Activated CD4-positive, alpha-beta T cell treated with anti-CD3 and anti-CD28 coated beads for 1 hour (primary cell): ENCODE measurements around the gene TMEFF2.

Experiments used
- DNase-seq: peaks from one replicate; pipeline ENCODE4 v3.0.0-alpha.2; 2020

TMEFF2 gene

DNA sequence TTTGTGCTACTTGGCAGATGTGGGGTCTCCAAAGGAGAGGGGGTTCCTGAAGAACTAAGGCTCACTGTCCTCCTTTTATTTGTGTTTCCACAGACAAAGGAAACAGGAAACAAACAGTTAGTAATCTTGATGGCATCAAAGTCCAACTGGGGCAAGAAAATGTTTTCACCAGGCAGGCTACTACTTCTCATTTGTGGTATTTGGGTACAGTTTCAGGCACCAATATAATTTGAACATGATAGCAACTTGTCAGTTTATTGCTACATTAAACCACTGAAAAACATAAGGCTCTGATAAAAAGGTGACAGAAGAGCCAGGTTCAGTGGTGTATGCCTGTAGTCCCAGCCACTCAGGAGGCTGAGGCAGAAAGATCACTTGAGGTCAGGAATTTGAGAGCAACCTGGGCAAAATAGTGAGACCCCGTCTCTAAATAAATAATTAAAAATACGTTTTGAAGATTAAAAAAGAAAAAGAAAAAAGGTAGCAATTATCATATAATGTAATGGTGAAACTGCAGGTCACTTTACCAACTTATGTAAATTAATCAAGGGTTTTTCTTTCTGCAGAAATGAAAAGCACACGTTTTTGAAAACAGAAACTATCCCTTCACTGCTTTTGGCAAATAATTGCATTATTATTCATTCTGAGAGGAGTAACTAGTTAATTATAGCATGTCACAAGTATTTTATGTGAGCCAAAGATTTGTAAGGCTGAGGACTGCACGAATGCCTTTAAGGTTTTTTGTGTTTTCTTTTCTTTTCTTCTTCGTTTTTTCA is 190.4 kb downstream of the TMEFF2 start:
- DNase-seq: no peak

DNA sequence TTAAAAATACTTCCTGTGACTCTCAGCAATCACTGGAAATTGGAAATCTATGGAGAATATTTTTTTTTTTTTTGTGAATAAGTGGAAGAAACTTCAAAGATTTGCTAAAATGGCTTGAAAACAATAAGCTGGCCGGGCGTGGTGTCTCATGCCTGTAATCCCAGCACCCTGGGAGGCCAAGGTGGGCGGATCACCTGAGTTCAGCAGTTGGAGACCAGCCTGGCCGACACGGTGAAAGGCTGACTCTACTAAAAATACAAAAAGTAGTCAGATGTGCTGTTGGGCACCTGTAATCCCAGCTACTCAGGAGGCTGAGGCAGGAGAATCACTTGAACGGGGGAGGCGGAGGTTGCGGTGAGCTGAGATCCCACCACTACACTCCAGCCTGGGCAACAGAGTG is 192.3 kb downstream of the TMEFF2 start:
- no peak for DNase-seq

DNA sequence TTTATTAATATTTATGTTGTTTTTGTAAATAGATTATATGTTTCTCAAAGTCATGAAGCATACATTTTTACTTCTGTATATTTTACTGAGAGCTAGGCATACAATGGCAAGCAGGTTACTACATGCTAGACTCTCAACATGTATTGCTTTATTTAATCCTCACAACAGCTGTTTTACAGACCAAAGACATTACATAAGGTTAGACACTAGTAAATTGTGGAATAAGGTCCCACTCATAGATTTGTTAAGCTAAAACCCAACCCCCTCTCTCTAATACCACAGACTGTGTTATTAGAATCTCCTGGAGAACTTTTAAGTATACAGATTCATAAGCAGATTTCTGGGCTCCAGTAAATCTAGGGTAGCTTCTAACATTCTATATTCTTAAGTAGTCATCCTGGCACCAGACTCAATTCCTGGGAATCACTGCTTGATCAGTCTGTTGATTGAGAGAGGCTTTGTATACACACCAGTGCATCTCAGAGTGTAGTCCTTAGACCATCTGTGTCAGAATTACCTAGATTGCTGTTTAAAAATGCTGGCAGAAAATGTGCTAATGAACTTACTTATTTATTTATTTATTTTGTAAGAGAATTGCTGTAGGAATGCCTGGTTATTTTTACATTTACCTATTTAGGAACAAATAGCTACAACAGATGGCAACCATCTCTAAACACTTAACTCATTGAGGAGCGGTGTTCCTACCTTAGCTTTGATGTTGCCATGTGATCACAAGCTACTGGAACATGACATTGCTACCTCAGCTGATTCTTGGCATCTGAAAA is 194.3 kb downstream of the TMEFF2 start:
- DNase-seq: no peak

DNA sequence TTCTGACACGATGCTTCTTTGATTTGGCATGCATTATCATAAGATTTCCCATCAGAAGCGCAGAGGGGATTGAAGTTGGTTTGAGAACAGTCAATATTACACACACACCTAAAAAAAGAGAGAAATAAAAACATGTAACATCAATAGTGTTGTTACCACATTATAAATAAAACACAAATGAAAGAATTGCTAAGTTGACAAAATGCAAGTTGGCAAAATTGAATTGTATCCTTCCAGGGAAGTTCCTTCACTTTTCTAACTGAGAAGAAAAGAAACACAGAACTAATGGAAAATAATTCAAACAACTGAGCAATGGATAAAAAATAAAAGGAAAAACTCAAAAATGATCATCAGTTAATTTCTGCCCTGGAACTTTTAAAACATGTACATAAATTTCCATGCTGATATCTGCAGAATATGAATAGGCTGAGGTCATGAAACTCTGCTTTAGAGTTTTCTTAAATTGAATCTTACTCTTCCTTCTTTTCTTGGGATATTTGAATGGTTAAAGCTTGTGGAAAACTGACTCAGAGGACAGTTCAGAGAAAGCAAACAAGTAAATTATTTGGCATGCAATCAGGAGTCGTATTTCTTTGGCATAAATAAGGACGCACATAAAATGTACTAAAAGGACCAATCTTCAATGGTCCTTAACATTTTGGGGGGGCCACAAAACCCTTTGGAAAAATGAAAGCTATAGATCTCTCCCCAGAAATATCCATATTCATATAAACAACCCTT is 195.5 kb downstream of the TMEFF2 start:
- DNase-seq: no peak

DNA sequence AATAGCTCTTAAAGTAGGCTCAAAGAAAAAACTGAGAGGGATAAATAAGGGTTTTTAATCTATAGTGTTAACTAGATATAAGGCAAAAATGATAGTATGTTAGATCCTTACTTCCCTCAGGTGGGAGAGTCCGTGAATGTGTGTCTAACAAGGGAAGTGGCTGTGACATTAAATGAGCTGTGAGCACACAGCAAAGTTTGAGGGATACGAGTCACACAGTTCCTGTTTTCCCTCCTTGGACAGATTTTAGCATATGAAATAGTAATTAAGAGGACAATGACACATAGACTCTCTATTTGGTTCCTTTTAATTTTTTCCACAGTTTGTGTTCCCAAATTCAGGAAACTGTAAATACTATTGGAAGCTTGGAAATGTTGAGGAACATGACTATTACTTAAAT is 199.4 kb downstream of the TMEFF2 start:
- no peak for DNase-seq

DNA sequence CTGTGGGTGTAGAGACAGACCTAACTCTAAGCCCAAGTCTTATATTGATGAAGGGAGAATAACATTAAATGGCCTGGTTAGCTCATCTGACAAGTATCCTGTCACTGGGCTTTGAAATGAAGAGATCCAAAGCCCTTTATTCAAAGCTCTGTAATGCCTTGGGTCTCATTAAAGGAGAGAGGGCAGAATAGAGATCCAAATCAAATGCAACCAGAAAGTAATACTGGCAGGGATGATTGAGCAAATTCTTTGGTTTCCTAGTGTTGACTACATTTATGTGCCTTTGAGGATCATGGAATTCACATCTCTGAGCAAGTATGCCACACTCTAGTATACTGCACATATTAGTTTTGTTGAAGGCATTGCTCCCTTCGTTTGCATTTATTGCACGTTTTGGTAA is 200.0 kb downstream of the TMEFF2 start:
- DNase-seq: no peak

DNA sequence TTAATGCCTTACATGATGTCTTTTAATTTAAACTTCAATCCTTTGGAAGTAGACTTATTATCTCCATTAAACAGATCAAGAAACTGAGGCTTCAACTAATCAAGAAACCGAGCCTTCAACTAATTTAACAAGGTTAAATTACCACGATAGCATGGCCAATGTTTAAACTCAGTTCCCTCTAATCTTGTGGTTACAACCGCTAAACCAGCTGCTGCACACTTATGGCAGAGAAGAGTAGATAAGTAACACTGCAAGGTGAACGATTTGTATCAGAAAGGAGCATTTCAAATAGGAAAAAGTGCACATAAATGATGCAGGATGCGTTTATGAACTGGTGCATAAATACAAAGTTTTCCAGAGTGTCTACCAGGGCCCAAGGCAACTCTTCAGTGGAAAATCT is 203.3 kb downstream of the TMEFF2 start:
- no peak for DNase-seq

DNA sequence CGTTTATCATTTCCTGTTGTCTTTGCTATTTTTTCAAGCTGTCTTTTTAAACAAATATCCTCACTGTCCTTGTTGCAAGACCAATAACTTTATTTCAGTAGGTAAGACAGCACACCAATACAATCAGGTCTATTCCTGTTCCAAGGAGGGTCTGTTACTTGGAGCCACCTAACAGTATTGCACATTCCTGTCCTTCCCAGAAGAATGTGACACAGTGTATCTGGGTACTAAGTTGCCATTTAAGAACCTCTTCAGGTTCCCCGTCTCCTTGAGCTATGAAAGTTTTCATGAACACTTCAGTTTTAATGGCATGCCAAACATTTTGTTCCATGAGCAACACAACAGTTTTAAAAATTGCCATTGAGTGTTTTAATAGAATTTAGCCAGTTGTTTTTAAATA is 209.0 kb downstream of the TMEFF2 start:
- no peak for DNase-seq

DNA sequence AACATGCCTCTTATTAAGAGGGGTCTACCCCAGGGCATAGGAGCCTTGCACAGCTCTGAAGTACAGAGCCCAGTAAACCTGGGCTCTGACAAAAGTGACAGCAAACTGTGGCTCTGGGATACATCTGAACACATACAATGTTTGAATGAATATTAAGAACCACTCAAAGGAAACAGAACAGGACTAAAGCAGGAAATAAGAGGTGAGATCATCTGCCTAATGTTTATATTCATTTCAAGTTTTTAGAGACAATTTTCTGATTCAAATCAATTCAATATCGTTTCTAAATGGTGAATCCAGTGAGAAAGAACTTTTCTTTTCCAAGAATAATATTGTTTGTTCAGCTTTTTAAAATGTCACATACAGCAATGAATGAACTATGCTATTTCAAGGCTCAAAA is 211.1 kb downstream of the TMEFF2 start:
- DNase-seq: no peak

DNA sequence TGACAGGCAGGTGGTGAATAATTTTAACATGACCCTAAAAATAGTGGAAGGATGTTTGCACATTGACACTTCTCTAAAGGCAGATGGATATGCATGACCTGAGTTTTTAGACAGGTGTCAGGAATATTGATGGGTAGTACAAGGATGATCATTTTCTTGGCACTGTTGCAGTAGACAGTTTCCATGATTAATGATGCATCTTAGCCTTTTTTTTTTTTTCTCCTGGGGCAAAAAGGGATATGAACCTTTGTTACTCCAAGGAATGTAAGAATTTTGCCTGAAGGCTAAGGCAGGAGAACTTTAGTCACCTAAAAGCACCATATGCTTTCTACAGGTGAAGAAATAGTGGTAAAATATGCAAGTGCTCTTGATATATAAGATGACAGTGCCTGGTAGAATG is 211.5 kb downstream of the TMEFF2 start:
- DNase-seq: no peak

DNA sequence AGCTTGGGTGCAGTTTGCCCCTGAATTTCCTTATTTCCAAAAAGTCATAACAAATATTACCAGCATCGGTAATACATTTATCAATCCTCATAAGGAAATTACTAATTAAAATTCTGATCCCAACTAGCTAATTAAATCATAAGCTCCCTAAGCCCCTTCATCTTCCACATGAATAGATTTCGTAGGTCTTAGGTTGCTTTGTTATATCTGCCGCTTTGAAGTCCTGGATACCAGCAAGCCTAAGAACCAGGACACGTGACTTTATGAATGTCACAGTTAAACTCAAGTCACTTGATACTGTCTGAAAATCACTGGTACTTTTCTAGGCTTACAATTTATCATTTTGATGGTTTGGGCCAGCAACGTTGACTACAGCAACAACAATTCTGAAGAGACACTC is 213.0 kb downstream of the TMEFF2 start:
- no peak for DNase-seq

DNA sequence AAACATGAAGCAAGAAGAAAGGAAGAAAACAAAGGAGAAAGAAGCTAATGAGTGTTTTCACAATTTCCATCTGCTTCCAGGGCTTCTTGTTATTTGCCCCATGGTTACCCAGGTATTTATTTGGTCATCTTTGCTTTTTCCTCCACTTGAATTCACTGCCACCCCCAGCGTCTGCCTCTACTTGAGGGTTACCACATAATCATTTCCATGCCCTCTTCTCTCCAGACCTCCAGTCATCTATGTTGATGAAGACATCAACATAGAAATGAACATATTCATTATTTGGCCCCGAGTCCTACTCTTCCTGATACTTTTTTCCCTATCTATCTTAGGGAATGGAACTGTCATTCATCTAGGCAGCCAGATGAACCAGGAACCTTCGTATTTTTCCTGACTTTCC is 214.2 kb downstream of the TMEFF2 start:
- no peak for DNase-seq

DNA sequence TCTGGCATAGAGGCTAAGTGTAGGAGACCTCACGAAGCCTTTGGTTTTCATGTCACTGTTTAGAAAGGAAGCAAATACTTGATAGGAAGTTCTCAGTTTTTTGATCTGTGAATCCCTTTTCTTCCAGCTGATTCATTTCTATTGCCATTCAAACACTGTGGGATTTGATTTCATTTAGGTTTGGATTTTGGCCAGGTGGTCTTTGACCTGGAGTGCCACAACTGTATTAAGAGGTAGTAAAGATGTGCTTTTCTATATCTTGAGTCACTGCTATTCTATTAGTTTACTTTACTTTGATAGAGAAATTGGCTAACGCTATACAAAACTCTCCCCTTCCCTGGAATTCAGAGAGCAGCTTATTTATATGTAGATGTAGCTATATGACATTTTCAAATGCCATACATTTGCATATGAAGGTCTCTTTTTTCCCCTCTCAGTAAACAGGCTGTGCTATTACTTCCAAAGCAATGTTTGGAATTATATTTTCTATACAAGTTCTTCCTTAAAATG is 215.5 kb downstream of the TMEFF2 start:
- DNase-seq: no peak

DNA sequence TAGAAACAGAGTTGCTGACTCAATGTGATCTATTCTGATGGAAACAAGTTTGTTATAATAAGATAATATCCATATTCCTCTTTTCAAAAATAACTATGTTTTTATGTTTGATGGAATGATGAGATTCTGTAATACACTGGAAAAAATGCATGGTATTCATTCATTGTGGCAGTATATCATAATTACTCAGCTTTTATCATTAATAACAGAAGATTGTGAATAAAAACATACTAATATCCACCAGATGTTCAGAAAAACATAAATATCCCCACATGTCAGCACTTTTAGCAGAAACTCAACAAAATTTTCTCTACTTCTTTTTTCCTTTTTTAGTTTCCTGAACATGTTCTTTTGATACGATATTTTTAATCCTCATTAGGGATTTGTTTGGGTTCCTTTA is 217.0 kb downstream of the TMEFF2 start:
- DNase-seq: no peak

DNA sequence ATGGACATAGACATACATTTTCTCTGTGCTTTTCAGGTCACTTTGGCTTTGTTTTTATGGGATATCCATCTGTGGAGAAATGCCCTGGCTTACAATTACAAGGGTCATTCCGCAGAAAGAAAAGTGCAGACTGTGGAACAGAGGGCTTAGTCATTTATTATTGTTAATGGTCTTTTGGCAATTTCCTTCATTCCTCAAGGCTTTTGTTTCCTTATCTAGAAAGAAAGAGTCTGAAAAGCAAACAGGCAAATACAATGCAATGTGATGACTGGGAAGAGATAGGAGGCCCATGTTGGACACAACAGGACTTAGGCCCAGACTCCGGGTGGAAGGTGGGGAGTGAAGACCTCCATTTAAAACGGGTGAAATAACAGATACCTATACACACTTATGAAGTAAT is 218.3 kb downstream of the TMEFF2 start:
- no peak for DNase-seq

DNA sequence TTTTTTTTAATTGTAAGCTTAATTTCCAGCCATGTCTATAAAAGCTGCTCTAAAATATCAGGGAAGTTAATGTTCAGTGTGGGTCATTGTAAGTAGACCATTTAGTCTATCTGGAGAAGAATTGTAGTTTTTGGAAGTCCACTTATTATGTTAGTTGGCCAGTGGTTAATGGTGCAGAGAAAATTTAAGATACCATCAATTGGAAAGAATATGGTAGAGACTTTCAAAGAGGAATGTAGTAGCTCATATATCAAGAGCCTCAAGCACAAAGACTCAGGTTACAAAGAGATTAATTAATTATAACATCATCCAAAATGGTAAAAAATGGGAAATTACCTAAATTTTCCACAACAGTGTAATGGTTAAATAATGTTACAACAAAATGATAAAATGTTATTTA is 220.1 kb downstream of the TMEFF2 start:
- no peak for DNase-seq

DNA sequence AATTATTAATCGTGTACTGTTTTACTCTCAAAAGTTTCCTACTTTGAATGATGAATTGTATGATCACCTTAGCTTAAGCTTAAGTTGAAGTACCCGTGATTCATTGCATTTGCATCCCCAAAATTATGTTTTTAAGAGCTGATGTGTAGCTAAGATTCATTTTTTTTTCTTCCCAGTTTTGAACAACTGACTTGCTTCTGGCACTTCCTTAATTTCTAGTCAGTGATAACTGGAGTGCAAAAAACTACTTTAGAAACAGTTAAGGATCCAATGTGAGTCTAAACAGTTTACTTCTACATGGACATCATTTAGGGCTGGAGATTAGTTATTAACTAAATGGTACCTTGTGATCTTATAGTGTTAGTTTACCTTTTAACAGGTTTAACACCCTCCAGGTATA is 223.9 kb downstream of the TMEFF2 start:
- no peak for DNase-seq

DNA sequence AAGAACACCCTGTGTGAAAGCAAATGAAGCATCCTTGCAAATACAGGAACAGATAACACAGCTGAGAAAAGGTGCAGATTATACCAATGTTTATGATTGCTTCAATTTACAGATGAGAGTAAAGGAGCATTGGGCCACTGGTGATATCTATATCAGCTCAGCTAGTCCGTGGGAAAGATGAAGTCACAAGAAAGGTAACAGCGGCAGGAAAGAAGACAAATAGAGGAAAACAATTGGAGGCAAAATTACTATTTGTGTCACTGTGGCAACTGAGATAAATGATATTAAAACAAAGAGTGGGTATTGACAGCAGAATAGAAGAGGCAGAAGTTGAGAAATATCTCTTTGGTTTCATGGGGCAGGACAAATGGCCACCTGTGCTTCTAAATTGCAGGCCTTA is 226.6 kb downstream of the TMEFF2 start:
- no peak for DNase-seq

DNA sequence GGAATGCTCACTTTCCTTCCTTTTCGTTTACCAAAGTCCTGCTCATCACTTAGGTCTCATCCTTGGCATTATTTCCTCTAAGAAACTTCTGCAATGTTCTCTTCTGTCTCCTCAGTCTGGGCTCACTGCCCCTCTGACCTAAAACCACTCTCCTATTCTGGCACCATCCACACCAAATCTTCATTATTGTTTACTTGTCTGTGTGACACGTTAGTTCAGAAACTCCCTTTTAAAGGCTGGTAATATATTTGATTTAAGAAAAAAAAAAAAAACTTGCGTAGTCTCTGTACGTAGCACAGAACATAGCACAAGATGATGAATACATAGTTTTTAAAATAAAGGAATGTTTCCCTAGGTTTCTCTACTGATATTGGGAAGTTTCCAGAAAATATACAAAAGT is 229.0 kb downstream of the TMEFF2 start:
- no peak for DNase-seq

DNA sequence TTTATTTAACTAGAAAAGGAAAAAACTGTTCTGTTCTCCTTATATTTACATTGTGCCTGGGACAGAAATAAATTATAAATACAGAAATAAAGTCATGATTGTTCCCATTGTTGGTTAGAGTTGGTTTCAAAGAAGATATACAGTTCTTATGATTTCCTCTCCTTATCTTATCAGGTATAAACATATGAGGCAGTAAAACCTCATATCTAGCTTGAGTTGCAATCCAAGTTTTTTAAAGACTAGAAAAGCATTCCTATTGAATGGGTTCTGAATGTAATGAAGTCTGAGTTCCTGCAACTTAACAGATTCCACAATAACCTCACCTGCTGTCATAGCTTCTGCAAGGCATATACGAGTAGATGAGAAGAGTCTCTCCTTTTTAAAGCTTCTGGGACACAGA is 233.2 kb downstream of the TMEFF2 start:
- no peak for DNase-seq

DNA sequence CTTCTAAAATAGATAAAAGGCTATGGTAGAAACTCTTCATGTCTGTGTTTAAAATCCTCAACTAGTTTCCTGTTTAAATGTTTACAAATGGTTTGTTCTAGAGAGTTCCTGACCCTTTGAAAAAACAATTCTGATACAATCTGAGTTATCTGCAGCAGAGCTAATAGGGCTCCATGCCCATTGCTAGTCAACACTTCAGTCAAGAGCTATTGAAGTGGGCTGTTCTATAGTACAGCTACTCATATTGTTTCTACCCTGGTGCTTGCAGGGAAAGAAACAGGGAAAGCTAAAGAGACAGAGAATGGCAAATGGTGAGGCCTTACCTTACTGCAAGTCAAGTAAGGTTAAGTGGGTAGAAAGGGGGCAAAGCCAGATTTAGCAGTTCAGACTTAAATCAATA is 235.5 kb downstream of the TMEFF2 start:
- no peak for DNase-seq

DNA sequence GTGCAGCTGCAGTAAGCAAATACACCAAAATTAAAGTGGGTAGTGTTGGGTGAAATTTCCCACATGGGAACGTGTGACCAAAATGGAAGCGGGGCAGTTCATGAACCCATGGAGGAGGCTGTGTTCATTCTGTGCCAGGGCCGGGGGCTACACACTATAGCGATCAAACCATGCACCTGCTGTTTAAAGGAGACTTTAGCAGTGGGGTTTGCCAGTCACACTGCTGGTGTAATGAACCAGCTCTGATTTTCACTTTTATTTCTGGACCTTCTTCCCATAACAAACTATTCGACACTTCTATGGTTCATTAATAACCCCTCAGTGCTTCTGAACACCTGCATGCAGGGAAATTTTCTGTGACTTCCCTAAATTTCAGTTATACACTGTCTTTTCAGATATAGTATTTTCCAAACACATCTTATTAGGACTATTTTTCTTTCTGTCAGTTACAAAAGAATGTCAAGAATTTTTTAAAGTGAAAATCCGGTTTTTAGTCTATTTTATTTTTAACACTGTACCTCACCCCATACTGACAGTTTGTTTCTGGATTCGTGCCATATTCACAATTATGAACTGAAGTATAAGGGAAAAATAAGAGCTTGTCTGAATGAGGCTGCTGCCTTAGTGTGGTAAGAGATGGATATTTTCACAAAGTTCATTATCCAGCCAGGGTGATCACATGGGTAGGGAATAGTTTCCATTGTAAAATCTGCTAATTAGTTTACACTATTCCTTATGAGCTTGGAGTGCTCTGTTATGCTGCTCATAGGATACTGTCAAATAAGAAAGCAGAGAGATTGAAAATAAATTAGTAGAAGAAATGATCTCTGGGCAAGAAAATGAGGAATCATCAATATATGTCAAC is 236.5 kb downstream of the TMEFF2 start:
- no peak for DNase-seq

DNA sequence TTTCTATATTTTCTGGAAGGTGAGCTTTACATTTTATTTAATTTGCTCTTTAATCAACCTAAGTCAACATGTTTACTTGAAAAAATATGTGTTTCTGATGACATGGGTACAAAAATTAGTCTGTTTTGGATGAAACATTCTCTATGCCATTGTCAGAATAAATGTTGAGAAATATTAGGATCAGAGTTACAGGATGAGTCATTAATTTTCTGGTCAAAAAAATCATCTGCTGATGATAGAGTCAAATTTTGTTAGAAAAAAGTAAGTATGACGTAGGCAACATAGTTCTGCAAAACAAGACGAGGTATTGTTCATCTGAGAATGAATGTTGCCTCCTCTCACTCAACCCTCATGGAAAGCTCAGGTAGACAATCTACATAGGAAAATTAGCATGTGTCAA is 240.3 kb downstream of the TMEFF2 start:
- DNase-seq: no peak
